Gastrocnemius medialis (tissue), 4 donors: ENCODE measurements around the gene EML5. TPM values are rescaled to one million over a fixed set of nuclear protein-coding genes. Genes with fewer than 3 reads are reported as not detected.

ENCODE experiments used
- ATAC-seq, 2 donors: fragments of 150-250 bp; one replicate each; pipeline ENCODE4 v1.9.1; 2016
- DNase-seq, 2 donors: peaks; one replicate each; pipeline ENCODE4 v3.0.0-alpha.2; 2019
- H3K27ac ChIP-seq, 4 donors: fragments of 200-600 bp; sonication (generic); 1 replicate in 1 of 4; 2 replicates in 3 of 4; pipeline ENCODE4 v1.5.1; 2016 to 2018; ENCODE audit warnings: mild to moderate bottlenecking in 2 of 4, moderate library complexity in 1 of 4
- H3K27me3 ChIP-seq, 3 donors: fragments of 200-600 bp; sonication (generic) in 2 of 3; 1 replicate in 1 of 3; 2 replicates in 2 of 3; pipeline versions ENCODE4 v1.5.1 to v1.6.0; 2016 to 2019; ENCODE audit warnings: mild to moderate bottlenecking in 1 of 3, moderate library complexity in 1 of 3
- H3K36me3 ChIP-seq, 2 donors: fragments of 200-600 bp; sonication (generic) in 1 of 2; one replicate each; pipeline ENCODE4 v1.5.1; 2017 to 2018
- H3K4me1 ChIP-seq, 2 donors: fragments of 200-600 bp; sonication (generic) in 1 of 2; one replicate each; pipeline ENCODE4 v1.5.1; 2016 to 2017; ENCODE audit warnings: mild to moderate bottlenecking in 2 of 2
- H3K4me3 ChIP-seq, 4 donors: fragments of 200-600 bp; sonication (generic) in 3 of 4; 1 replicate in 1 of 4; 2 replicates in 3 of 4; pipeline ENCODE4 v1.5.1; 2016 to 2019; ENCODE audit warnings: mild to moderate bottlenecking in 2 of 4
- H3K9me3 ChIP-seq, 3 donors: fragments of 200-600 bp; sonication (generic) in 2 of 3; 1 replicate in 1 of 3; 2 replicates in 2 of 3; pipeline ENCODE4 v1.5.1; 2016 to 2019
- POLR2A ChIP-seq, 2 donors: fragments of 450-650 bp; IDR thresholded peaks; one replicate each; pipeline ENCODE4 v1.6.1; 2017; ENCODE audit warnings: antibody characterized with exemption in 2 of 2, mild to moderate bottlenecking in 2 of 2, moderate library complexity in 2 of 2
- in situ Hi-C, 4 donors: fragments of 200-750 bp; cut with MboI; loops; one replicate each; pipeline versions ENCODE4 v1.15.0 to v1.8.0; 2017; ENCODE audit warnings: low sequenced_read_pairs in 4 of 4
- intact Hi-C: fragments of 100-400 bp; cut with DNase I; formaldehyde crosslinking; loops from one replicate; pipeline ENCODE4 v1.15.1; 2023; ENCODE audit warnings: low total_unique reads
- total RNA-seq, 4 donors: library from RNA; depleted of rRNA; stranded (reverse); fragments of >200 nt; gene quantifications; one replicate each; pipeline versions ENCODE4 v1.1.0 to v1.2.3, GENCODE V29; 2016
- TF ChIP-seq, protein P1 (sequence below), 5 experiments: fragments of 450-650 bp in 3 of 5; fragments of 200-600 bp in 2 of 5; sonication (generic) in 2 of 5; IDR thresholded peaks in 4 of 5; conservative IDR thresholded peaks in 1 of 5; 1 replicate in 4 of 5; 2 replicates in 1 of 5; pipeline ENCODE4 v1.5.1; 2016 to 2019; ENCODE audit warnings: antibody characterized with exemption in 5 of 5, mild to moderate bottlenecking in 3 of 5, moderate library complexity in 3 of 5

Gene EML5
- total RNA-seq, 4 donors from 2014 or later = 0.07 TPM; not detected in 3

DNA sequence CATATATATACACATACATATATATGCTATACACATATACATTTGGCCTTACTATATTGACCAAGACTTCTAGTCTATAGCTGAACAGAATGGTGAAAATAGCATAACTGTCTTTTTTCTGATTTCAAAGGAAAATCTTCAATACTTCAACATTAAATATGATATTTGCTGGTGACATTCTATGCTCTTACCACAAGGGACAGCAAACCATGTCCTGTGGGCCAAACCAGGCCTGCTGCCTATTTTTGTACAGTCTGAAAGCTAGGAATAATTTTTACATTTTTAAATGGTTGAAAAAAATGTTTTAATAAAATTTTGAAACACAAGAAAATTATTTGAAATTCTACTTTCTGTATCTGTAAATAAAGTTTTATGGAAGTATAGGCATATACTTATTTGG is 63.6 kb downstream of the EML5 start:
- in situ Hi-C loops = no loop called here
- no peaks in the 10 kb centered on the region for H3K4me1 ChIP-seq
- H3K36me3 ChIP-seq = no peaks in the 10 kb centered on the region
- H3K27me3 ChIP-seq = no peaks in the 10 kb centered on the region
- ATAC-seq (no peak), DNase-seq (no peak)
- TF ChIP-seq POLR2A (IDR thresholded peaks at IDR 0.05) = no peak
- TF ChIP-seq, protein P1, sequence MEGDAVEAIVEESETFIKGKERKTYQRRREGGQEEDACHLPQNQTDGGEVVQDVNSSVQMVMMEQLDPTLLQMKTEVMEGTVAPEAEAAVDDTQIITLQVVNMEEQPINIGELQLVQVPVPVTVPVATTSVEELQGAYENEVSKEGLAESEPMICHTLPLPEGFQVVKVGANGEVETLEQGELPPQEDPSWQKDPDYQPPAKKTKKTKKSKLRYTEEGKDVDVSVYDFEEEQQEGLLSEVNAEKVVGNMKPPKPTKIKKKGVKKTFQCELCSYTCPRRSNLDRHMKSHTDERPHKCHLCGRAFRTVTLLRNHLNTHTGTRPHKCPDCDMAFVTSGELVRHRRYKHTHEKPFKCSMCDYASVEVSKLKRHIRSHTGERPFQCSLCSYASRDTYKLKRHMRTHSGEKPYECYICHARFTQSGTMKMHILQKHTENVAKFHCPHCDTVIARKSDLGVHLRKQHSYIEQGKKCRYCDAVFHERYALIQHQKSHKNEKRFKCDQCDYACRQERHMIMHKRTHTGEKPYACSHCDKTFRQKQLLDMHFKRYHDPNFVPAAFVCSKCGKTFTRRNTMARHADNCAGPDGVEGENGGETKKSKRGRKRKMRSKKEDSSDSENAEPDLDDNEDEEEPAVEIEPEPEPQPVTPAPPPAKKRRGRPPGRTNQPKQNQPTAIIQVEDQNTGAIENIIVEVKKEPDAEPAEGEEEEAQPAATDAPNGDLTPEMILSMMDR (IDR thresholded peaks at IDR 0.05 in 4 of 5, conservative IDR thresholded peaks at IDR 0.05 in 1 of 5) = no peak
- intact Hi-C loops = no loop called here
- H3K27ac ChIP-seq = no peak overlapping the region
- H3K4me3 ChIP-seq = no peak overlapping the region
- H3K9me3 ChIP-seq = no peaks in the 10 kb centered on the region

GRCh38 chr14:88727057-88727456 is 65.7 kb downstream of the EML5 start:
- ATAC-seq = no peak
- H3K27ac ChIP-seq = no peak overlapping the region
- intact Hi-C loops = no loop called here
- no peaks in the 10 kb centered on the region for H3K36me3 ChIP-seq
- H3K27me3 ChIP-seq = no peaks in the 10 kb centered on the region
- in situ Hi-C loops = no loop called here
- no peaks in the 10 kb centered on the region for H3K4me1 ChIP-seq
- TF ChIP-seq POLR2A (IDR thresholded peaks at IDR 0.05) = no peak
- no peak overlapping the region for H3K4me3 ChIP-seq
- no peaks in the 10 kb centered on the region for H3K9me3 ChIP-seq
- DNase-seq = no peak

DNA sequence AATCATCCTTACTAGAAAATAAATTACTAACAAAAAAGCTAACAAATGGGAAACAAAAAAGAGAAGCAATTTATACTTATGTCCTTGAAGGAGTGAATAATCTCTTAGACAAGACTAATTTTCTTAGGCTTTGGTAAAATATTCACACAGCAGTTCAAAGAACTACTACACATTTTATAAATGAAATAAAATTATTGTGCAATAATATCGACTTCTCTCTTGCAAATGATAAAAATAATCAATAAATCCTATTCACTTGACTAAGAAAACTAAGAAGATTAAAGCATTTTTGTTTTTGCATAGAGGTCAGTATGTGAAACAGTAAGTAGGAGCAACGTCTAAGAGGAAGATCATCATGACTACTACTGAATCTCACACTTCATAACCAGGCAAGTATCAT is 82.0 kb downstream of the EML5 start:
- no peak for TF ChIP-seq POLR2A (IDR thresholded peaks at IDR 0.05)
- TF ChIP-seq, protein P1 (IDR thresholded peaks at IDR 0.05 in 4 of 5, conservative IDR thresholded peaks at IDR 0.05 in 1 of 5) = no peak
- intact Hi-C loops = no loop called here
- in situ Hi-C loops = no loop called here
- no peak overlapping the region for H3K27ac ChIP-seq
- no peak overlapping the region for H3K4me3 ChIP-seq
- no peaks in the 10 kb centered on the region for H3K4me1 ChIP-seq
- no peaks in the 10 kb centered on the region for H3K27me3 ChIP-seq
- no peak for DNase-seq
- no peak for ATAC-seq
- H3K9me3 ChIP-seq = no peaks in the 10 kb centered on the region
- no peaks in the 10 kb centered on the region for H3K36me3 ChIP-seq

- DNase-seq (no peak), ATAC-seq (no peak)
- no peaks in the 10 kb centered on the region for H3K4me1 ChIP-seq
- in situ Hi-C loops (no loop called here), intact Hi-C loops (no loop called here)
- H3K9me3 ChIP-seq = no peaks in the 10 kb centered on the region
- H3K27me3 ChIP-seq = no peaks in the 10 kb centered on the region
- H3K4me3 ChIP-seq = no peak overlapping the region
- no peak for TF ChIP-seq POLR2A (IDR thresholded peaks at IDR 0.05)
- TF ChIP-seq, protein P1 (IDR thresholded peaks at IDR 0.05 in 4 of 5, conservative IDR thresholded peaks at IDR 0.05 in 1 of 5) = no peak
- H3K36me3 ChIP-seq = no peaks in the 10 kb centered on the region
- no peak overlapping the region for H3K27ac ChIP-seq
These were observed 85.7 kb downstream of the EML5 start for GRCh38 chr14:88707088-88707487.

DNA sequence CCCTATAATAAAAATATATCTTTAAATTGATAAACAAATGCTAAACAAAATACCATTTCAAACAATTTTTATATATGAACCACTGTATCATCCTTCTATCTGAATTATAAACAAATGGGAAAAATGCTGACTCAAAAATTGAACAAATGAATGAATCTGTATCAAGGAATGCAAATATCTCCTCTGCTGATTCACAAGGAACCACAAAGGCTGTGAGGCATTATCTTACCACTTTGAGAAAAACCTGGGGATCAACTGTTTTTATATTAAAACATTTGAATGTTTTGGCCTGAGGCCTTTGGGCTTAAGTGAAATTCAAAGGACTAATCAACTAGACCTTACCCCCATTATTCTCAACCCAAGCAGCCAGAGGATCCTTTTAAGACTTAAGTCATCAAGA is 86.3 kb downstream of the EML5 start:
- Histone ChIP-seq H3K27me3 (no peaks in the 10 kb centered on the region), H3K4me3 (no peak overlapping the region), H3K27ac (no peak overlapping the region), H3K9me3 (no peaks in the 10 kb centered on the region), H3K36me3 (no peaks in the 10 kb centered on the region), H3K4me1 (no peaks in the 10 kb centered on the region)
- intact Hi-C loops (no loop called here), in situ Hi-C loops (no loop called here)
- DNase-seq = no peak
- ATAC-seq = no peak
- TF ChIP-seq, protein P1 (IDR thresholded peaks at IDR 0.05 in 4 of 5, conservative IDR thresholded peaks at IDR 0.05 in 1 of 5) = no peak
- no peak for TF ChIP-seq POLR2A (IDR thresholded peaks at IDR 0.05)
